Right ventricle myocardium superior (tissue), 1 donor: ENCODE measurements around the gene CCT7. TPM values are rescaled to one million over a fixed set of nuclear protein-coding genes. Genes with fewer than 3 reads are reported as not detected.

Experiments
- ATAC-seq: fragments of 200-7000 bp; cut with Tn5 transposase; one replicate; pipeline ENCODE4 v1.9.1; 2020; ENCODE audit warnings: mild to moderate bottlenecking; ENCODE audit not compliant: poor library complexity
- DNase-seq: peaks from one replicate; pipeline ENCODE4 v3.0.0-alpha.2; 2020
- intact Hi-C: fragments of 100-400 bp; cut with DNase I; formaldehyde crosslinking; loops from one replicate; pipeline ENCODE4 v1.11.2; 2022
- total RNA-seq: library from RNA; stranded (reverse); fragmentation: NEBNext Ultra II Directional; extraction: Animal tissue kit (Norgen Biotek cat#: 25700); gene quantifications from one replicate; pipeline ENCODE4 v1.2.1, GENCODE V29; 2021
- donor health status: DM: no; HTN: yes; CAD: no; lungs with severe emphysema.

The CCT7 gene
- total RNA-seq, 1 donor from 2014 or later, result 194 TPM

DNA sequence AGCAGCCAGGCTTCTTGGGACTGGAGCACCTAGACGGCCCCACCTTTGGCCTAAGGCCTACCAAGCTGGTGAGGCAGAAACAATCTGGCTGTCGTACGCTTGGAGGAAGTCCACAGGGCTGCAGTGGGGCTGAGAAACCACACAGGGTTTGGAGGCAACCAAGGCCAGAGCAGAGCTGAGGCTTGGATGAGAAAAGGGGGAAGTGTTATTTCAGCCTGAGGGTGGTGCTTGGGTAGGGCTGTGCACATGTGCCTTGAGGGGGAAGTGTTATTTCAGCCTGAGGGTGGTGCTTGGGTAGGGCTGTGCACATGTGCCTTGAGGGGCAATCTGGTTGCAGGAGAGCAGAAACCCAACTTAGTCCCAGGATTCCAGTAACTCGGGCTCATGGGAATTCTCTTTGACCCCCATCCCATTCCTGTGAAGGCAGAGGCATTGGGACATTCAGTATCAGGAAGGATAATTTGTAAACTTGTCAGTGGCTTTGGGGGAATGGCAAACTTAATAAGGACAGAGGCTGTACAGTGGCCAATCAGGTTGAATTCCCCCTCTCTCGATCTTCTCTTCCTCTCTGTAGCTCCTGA, 51.1 kb downstream of the CCT7 start:
- peak; percentile 69 for ATAC-seq
- DNase-seq, result peak; percentile 44
- intact Hi-C loops, result no loop called here

DNA sequence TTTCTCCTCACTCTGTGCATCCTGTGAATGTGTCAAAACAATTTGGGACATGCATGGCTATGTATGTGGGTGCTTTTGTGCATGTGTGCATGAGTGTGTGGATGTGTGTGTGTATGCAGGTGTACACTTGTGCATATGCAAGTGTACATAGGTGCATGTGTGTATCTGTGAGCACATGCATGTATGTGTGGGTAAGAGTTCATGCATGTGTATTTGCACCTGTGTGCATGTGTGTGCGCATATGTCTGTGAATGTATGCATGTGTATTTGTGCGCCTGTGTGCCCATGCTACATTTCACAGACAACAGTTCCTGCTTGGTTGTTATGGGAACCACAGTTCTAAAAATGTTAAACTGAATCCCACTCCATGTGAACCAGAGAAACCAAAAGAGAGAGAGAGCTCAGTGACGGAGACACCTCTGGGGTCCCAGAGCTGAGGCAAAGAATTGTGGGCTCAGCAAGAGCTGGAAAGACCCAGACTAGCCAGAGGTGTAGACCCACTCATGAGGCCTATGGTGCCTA, 52.1 kb downstream of the CCT7 start:
- DNase-seq, result no peak
- ATAC-seq, result no peak
- intact Hi-C loops, result no loop called here

DNA sequence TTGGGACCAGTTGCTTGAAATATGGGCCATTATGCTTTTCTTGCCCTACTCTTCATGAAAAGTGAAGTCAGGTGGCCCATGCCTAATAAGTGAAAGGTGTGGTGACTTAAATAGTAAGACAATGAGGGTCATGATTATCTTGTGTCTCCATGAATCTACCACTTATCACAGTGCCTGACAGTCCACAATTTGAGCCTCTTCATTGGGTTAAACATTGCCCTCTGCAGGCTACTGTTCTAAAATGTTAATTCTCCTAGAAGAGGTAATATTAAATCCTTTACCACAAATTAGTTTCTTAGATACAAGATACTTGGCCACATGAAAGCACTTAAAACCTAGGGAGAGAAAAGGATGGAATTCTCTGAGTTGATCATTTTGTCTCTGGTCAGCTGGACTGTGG, 55.2 kb downstream of the CCT7 start:
- no peak for ATAC-seq
- intact Hi-C loops, result no loop called here
- DNase-seq, result no peak

GRCh38 chr2:73290049-73290839, 56.1 kb downstream of the CCT7 start:
- intact Hi-C loops, result no loop called here
- ATAC-seq (no peak), DNase-seq (no peak)

DNA sequence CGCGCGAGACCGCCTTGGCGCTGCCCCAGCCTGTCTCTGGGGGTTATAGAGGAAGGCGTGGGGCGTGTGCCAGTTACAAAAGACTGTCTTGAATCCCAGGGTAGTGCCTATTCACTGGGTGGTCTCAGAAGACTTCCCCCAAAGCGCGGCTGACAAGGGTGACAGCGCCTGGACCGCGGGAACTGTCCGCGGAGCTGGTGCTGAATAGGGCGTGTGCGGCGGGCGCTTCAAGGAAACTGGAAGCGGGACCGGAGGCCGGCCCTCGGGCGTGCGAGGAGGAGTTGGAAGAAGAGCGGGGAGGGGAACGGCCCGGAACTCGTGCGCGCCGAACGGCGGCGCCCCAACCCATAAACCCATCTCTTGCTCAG, 57.0 kb downstream of the CCT7 start:
- intact Hi-C loops, result no loop called here
- DNase-seq, result peak; percentile 71
- ATAC-seq, result peak; percentile 82

- intact Hi-C loops, result no loop called here
- DNase-seq (no peak), ATAC-seq (peak; percentile 13)
Measured at GRCh38 chr2:73291461-73292315, 57.6 kb downstream of the CCT7 start.

DNA sequence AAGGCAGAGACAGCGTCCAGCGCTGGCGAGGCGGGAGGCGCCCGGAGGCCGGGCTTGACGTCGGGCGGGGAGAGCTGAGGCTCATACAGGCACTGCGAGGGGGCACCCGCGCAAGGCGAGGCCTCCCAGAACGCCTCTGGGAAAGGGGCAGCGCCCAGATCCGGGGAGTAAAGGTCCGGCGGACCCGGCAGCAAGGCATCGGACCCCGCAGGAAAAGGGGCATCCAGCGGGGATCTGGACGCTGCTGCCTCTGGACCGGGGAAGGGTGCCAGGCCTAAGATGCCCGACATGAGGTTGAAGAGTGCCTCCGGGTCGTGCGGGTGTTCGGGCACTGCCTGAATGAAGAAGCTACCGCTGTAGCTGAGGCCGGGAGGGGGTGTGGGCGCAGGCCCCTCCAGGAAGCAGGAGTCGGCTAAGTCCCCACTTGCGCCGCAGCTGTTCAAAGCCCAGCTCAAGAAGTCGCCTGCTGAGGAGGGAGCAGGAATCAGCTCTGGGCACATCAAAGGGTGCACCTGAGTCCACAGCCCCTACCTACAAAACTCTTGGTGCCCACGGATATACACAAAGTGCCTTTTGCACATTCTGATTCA, 58.3 kb downstream of the CCT7 start:
- intact Hi-C loops, result no loop called here
- DNase-seq (no peak), ATAC-seq (no peak)

DNA sequence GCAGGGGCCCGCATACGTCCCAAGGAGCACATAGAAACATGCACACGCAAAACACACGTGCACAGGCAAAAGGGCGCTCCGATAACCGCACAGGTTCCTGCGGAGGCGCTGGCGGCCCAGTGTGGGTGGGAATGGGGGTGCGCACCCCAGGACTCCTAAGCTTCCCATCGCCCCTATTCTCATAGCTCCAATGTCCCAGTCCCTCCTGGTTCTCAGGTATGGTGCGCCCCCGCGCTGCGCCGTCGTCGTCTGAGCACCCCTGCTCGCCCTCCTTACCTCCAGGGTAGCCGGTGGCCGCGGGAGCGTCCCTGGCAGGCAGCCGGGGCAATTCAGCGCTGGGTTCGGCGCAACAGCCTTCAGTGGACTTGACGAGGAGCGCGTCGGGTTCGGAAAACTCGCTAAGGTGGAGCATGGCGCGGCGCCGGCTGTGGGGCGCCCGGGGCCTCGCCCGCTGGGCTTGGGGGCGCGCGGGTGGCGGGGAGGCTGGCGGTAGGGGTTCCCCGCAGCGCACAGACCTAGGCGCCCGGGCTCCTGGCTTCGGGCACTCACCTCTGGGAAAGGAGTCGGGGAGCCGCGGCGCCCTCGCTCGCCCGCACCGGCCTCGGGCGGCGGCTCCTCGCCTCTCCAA, 58.9 kb downstream of the CCT7 start:
- no peak for ATAC-seq
- DNase-seq, result no peak
- intact Hi-C loops, result no loop called here

GRCh38 chr2:73293534-73294171, 59.5 kb downstream of the CCT7 start, which contains the start of gene EGR4:
Gene EGR4, minus strand, starts transcription at chr2:73293548. Its CDS starts 231 bp downstream, at chr2:73293317.
- intact Hi-C loops, result no loop called here
- ATAC-seq (peak; percentile 65), DNase-seq (peak; percentile 58)

DNA sequence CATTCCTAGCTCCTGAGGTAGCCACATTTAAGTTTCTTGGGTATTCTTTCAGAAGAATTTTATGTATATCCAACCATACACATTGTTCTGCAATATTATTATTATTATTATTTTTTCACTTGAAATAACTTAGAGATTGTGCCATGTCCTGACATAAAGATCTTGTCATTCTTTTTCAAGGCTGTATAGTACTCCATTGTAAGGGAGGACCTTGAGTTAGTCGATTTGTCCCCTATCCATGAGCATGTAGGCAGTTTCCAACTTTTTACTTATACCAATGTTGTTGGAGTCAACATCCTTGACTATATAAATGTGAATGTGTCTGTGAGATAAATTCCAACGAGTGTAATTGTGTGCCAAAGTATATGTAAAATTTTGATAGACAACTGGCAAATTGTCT, 60.1 kb downstream of the CCT7 start:
- DNase-seq (no peak), ATAC-seq (no peak)
- intact Hi-C loops, result no loop called here

GRCh38 chr2:73295751-73296400, 61.8 kb downstream of the CCT7 start:
- intact Hi-C loops, result no loop called here
- DNase-seq (no peak), ATAC-seq (no peak)

- intact Hi-C loops, result no loop called here
- ATAC-seq (no peak), DNase-seq (no peak)
Measured at GRCh38 chr2:73297151-73297559, 63.0 kb downstream of the CCT7 start.

DNA sequence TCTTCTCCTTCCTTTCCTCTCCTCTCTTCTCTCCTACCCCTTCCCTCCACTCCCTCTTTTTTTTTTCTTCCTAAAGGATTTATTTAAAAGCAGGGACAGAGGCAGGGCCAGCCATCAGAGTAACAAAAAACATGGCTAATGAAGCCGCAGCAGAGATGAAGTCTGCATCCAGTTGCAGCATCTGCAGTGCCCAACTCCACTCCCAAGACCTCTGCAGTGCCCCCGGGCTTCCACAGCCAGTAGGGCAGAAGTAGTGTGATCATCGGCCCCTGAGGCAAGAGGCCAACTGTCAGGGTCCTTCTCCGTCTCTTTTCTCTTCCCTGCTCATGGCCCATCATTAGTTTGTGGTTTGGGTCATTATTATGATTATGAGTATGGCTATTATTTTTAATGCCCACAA, 63.5 kb downstream of the CCT7 start:
- ATAC-seq (no peak), DNase-seq (no peak)
- intact Hi-C loops, result no loop called here

DNA sequence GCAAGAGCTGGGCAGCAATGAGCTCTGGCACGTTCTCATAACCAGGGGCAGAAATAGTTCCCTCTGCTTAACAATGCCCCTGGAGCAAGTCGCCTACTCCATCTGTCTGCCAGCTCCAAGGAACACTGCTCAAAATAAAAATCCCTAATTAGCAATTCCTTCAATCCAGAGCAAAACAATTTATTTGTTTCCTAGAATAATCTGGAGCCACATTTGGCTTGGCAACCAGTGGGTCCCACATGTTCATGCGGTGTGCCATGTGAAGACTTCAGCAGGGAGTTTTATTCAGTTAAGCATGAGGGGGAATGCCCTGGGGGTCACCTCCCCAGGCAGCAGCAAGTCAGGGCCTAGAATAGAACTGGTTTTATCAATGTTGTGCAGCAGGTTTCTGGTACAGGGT, 66.8 kb downstream of the CCT7 start:
- ATAC-seq, result no peak
- DNase-seq, result no peak
- intact Hi-C loops, result no loop called here

DNA sequence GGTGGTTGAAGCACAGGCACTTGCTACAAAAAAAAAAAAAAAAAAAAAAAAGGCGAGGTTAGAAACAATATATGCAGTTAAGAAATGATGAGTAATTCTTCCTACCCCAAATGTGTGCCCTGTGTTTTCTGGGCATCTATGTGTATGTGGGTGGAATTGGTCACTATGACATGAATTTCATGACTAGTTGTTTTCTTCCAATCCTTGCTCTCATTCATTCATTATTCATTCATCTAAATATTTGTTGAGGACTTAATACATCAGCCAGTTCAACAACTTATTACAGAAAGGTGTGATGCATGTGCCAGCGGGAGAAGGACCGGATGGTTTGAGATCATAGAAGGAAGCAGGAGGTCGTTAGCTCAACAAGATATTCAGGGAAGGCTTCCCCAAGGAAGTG, 67.5 kb downstream of the CCT7 start:
- DNase-seq, result no peak
- ATAC-seq, result no peak
- intact Hi-C loops, result no loop called here
